GM19455 (cell line): ENCODE results near the gene HECW1.
"Not testable (repeated sequence)": the region's sequence is repeated elsewhere in the genome, so short reads cannot be mapped to it uniquely, and the experiment has no call there.

Experiments
- ATAC-seq: cut with Tn5 transposase; IDR thresholded peaks from one replicate; pipeline ENCODE4 v1.9.1; 2021; ENCODE audit not compliant: unreplicated experiment

The HECW1 gene

GRCh38 chr7:43201912-43202311 is 89.5 kb downstream of the HECW1 start:
- no peak for ATAC-seq

- no peak for ATAC-seq
Observed at GRCh38 chr7:43204081-43204480, 91.6 kb downstream of the HECW1 start.

- no peak for ATAC-seq
Observed at GRCh38 chr7:43205171-43205795, 92.8 kb downstream of the HECW1 start.

GRCh38 chr7:43208242-43208641 is 95.8 kb downstream of the HECW1 start:
- no peak for ATAC-seq

GRCh38 chr7:43210539-43210938 is 98.1 kb downstream of the HECW1 start:
- not testable (repeated sequence) for ATAC-seq

- ATAC-seq: no peak
Observed at GRCh38 chr7:43211286-43211685, 98.8 kb downstream of the HECW1 start.

DNA sequence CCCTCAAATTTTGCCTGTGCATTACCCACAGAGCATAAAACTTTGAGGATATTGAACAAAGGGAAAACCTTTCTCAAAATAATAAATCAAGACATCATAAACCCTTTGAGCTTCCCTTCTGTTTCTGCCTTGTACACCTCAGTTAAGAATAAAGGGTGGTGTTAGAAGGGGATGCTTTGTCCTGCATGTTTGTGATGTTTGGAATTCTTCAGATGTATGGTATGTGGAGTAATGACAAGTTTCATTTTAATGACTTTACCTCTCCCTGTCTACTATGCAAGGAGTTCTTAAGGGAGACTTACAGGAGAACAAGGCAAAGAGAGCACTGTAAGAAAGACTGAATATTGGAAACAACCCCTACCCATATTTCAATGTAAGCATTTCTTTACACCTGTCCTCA is 99.2 kb downstream of the HECW1 start:
- no peak for ATAC-seq

- no peak for ATAC-seq
Observed at GRCh38 chr7:43212921-43213320, 100.5 kb downstream of the HECW1 start.

- no peak for ATAC-seq
Observed at GRCh38 chr7:43215061-43215460, 102.6 kb downstream of the HECW1 start.

- no peak for ATAC-seq
Observed at GRCh38 chr7:43217055-43217454, 104.6 kb downstream of the HECW1 start.

GRCh38 chr7:43218901-43219300 is 106.5 kb downstream of the HECW1 start:
- not testable (repeated sequence) for ATAC-seq

DNA sequence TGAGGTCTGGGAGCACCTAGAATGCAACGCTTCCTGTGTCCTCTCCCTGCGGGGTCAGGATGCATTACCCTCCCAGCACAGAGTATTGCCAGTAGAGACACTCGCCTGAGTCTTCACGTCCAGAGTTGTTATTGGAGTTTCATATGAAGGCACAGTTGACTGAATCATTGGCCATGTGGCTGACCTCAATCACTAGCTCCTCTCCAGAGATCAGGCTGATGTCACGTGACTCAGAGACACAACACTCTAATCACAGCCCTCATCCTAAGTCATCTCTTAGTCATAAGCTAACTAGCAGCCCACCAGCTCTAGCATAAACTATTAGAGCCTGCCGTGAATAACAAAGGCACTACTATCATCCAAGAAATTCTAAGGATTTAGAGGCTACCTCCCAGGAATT is 107.8 kb downstream of the HECW1 start:
- no peak for ATAC-seq

GRCh38 chr7:43220742-43221141 is 108.3 kb downstream of the HECW1 start:
- no peak for ATAC-seq

- no peak for ATAC-seq
Observed at GRCh38 chr7:43229801-43230200, 117.4 kb downstream of the HECW1 start.

- no peak for ATAC-seq
Observed at GRCh38 chr7:43232366-43232765, 119.9 kb downstream of the HECW1 start.

GRCh38 chr7:43234073-43234472 is 121.6 kb downstream of the HECW1 start:
- no peak for ATAC-seq

DNA sequence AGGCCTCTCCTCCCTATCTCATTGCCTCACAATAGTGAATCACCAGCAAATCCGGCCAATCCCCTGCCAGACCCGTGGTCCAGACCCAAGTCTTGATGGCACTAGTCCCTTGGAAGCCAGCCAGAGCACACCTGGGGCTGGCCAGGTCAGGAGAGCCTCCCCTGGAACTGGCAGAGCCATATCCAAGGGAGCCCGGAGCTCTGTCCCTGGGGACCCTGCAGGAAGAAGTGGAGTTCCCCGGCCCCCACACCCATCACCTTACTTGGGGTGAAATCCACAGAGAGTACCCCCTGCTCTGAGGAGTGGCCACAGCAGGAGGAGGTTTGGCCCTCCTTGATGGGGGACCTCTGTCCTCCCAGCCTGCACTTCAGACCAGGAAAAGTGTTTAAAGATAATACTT is 122.5 kb downstream of the HECW1 start:
- no peak for ATAC-seq

- ATAC-seq: no peak
Observed at GRCh38 chr7:43240565-43240964, 128.1 kb downstream of the HECW1 start.

- no peak for ATAC-seq
Observed at GRCh38 chr7:43242628-43243255, 130.3 kb downstream of the HECW1 start.

- ATAC-seq: no peak
Observed at GRCh38 chr7:43244232-43244631, 131.8 kb downstream of the HECW1 start.

DNA sequence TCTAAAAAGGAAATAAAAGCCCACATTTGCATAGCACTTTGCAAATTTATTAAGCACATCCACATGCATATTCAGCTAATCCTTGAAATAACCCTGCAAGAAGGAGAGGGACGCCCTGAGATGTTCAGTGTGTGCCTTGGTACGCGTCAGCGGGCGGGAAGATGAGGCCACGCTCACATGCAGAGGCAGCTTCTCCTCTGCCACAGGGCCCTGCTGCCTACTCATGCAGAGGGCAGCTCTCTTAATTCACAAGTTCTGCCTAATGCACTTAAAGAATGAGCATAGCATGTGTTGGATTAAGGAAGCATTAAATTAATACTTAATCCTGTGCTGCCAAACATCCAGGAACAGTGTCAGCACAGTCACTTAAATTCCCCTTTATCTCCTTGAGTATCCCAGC is 132.3 kb downstream of the HECW1 start:
- ATAC-seq: no peak

GRCh38 chr7:43247757-43248156 is 135.3 kb downstream of the HECW1 start:
- no peak for ATAC-seq

DNA sequence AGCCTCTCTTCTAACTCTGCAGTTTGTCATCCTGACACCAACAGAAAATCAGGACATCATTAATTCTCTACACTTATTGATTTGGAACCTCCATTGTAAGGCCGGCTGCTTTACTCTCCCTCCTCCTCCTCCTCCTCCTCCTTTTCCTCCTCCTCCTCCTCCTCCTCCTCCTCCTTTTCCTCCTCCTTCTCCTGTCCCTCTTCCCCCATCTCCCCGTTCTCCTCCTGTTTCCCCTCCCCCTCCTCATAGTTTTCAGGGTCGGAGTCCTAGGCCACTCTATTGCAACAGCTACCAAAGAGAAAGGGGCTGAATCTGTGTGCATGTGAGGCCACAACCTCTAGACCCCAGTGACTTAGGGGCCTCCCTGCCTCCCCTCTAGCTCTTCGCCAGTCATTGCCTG is 136.1 kb downstream of the HECW1 start:
- ATAC-seq: no peak
